ENCODE data around the gene HOXB7. TPM values are rescaled to one million over a fixed set of nuclear protein-coding genes. Genes with fewer than 3 reads are reported as not detected.

Gene HOXB7
- polyA plus RNA-seq, 1 experiment: not detected

DNA sequence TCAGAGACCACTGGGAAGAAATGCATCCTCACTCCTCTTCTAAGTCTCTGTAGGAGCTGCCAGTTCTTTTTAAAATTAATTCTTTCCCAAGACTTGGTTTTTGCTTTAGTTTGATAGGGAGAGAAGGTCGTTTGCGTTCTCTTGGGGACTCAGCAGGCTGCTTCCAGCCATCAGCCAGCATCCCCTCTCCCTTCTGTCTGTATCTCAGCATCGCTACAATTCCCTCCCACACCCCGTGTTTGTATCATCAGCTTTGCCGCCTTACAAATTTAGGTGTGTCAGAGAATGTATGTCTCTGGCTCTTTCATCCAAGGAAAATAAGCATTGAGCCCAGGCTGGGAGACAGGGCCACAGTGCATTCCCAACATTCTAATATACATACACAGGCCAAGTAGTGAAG is 11.5 kb downstream of the HOXB7 start:
- H3K4me3 ChIP-seq (ENCODE audit: low read depth, low read length): no peak overlapping the region
- H3K36me3 ChIP-seq (ENCODE audit: control insufficient read depth, insufficient read depth, low read length): no peaks in the 10 kb centered on the region
- peaks cover 95% of the 10 kb centered on the region for H3K27me3 ChIP-seq (ENCODE audit: control insufficient read depth, insufficient read depth, low read length)
- TF ChIP-seq, protein P1, sequence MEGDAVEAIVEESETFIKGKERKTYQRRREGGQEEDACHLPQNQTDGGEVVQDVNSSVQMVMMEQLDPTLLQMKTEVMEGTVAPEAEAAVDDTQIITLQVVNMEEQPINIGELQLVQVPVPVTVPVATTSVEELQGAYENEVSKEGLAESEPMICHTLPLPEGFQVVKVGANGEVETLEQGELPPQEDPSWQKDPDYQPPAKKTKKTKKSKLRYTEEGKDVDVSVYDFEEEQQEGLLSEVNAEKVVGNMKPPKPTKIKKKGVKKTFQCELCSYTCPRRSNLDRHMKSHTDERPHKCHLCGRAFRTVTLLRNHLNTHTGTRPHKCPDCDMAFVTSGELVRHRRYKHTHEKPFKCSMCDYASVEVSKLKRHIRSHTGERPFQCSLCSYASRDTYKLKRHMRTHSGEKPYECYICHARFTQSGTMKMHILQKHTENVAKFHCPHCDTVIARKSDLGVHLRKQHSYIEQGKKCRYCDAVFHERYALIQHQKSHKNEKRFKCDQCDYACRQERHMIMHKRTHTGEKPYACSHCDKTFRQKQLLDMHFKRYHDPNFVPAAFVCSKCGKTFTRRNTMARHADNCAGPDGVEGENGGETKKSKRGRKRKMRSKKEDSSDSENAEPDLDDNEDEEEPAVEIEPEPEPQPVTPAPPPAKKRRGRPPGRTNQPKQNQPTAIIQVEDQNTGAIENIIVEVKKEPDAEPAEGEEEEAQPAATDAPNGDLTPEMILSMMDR (IDR thresholded peaks at IDR 0.05; ENCODE audit: insufficient read depth, low read depth, low read length): no peak
- no peak for DNase-seq (ENCODE audit: low read depth)
- ChIA-PET POLR2A (no interaction called here), CTCF (no interaction called here)

DNA sequence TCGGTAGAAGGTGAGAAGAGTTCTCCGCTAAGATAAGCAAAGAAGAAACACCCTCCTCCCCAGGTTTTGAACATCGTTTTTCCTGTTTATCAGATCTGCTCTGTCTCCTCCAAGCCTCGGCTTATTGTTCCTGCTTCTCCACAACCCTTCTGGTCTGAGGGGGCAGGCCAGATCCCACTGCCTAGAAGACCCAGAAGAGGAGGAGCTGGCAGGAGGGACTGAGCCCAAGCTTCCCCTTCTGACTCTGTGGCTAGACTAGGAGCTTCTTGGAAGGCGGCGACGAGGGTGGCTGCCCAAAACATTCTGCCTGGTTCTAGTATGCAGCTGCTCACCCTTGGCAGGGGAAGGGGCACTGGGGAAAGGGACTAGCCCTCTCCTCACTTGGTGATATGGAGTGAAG is 12.1 kb downstream of the HOXB7 start:
- POLR2A ChIA-PET: no interaction called here
- TF ChIP-seq, protein P1 (IDR thresholded peaks at IDR 0.05; ENCODE audit: insufficient read depth, low read depth, low read length): no peak
- Histone ChIP-seq H3K27me3 (ENCODE audit: control insufficient read depth, insufficient read depth, low read length) (peaks cover 94% of the 10 kb centered on the region), H3K4me3 (ENCODE audit: low read depth, low read length) (no peak overlapping the region), H3K36me3 (ENCODE audit: control insufficient read depth, insufficient read depth, low read length) (no peaks in the 10 kb centered on the region)
- DNase-seq (ENCODE audit: low read depth): no peak
- CTCF ChIA-PET: no interaction called here

DNA sequence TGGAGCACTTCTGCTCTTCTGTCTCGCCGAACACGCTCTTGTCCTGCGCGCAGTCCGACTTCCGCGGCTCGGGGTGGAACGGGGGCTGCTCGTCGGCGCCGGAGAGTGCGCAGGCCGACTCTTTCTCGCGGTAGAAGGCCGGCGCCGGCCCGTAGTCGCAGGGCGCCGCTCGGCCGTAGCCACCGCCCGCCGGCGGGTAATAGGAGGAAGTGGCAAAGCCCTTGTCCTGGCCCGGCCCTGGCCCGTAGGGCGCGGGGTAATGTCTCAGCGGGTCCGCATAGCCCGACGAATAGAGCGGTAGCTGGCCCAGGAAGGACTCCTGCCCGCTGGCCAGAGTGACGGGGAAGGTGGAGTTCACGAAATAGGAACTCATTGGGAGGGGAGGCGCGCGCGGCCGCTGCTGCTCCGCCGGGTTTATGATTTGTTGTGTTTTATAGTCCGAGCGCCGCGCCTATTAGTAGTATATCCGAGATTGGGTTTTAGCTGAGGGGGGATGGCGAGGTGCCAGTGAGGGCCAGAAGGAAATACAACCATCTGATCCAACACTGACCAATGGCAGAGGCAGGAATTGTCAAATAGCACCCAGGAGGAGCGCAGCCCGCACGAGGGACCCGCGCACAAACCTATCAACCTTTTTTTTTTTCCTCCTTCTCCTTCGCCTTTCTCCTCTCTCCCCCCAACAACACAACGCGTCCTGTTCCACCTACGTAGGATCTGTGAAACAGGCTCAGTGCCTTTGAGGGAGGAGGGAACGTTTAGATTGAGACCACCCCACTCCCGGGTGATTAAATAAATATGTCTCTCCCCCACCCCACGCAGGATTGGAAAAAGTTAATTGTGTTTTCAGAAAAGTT is 12.8 kb downstream of the HOXB7 start:
- ChIA-PET CTCF (no interaction called here), POLR2A (no interaction called here)
- no peak for DNase-seq (ENCODE audit: low read depth)
- Histone ChIP-seq H3K27me3 (ENCODE audit: control insufficient read depth, insufficient read depth, low read length) (peaks cover 92% of the 10 kb centered on the region), H3K4me3 (ENCODE audit: low read depth, low read length) (no peak overlapping the region), H3K36me3 (ENCODE audit: control insufficient read depth, insufficient read depth, low read length) (no peaks in the 10 kb centered on the region)
- TF ChIP-seq, protein P1 (IDR thresholded peaks at IDR 0.05; ENCODE audit: insufficient read depth, low read depth, low read length): no peak

DNA sequence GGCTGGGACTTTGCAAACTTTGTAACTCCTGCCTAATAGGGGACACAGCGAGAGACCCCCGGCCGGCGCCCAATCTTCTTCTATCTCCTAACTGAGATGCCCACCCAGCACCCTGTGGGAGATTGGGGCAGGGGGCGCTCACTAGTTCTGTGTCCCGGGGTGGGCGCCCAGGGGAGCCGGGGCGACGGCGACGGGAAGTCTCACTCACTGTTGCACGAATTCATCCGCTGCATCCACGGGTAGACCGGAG is 13.4 kb downstream of the HOXB7 start:
- TF ChIP-seq, protein P1 (IDR thresholded peaks at IDR 0.05; ENCODE audit: insufficient read depth, low read depth, low read length): no peak
- CTCF ChIA-PET: no interaction called here

DNA sequence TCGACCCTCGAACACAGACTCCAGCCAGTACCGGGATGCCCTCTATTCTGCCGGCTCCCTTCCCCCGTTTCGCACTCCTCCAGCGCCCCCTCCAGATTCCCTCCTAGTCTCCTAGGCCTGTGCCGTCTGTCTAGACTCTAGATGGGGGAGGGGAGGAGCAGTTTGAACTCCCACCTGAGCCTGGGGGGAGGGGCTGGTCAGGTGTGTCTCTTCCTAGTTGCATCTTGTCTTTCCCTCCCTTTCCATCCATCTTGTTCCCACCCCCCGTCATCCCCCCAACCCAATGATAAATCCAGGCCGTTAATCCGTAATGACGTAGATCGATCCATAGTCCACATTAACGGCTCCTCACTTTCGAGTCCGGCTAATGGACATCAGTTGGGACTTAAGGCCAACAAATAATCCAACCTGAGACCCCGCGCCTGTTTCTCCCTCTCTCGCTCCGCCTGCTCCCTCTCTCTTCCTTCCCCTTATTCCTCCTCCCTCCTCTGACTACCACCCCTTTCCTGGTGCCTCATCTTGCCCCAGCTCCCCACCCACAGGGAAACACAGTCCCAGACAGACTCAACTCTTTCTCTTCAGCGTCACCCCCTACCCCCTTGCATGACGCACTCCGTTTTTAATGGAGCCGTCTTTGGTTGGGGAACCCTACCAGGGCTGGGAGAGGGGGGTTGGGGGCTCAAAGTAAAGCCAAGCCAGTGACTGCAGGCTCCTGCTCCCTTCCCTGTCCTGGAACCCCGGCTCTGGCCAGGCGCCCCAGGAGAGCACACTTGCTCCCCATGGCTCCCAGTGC is 13.9 kb downstream of the HOXB7 start:
- H3K27me3 ChIP-seq (ENCODE audit: control insufficient read depth, insufficient read depth, low read length): peaks cover 90% of the 10 kb centered on the region
- ChIA-PET POLR2A (no interaction called here), CTCF (interaction anchor here (1.2 kb wide), 1 partner anchor 261 kb away, joined by 6 read pairs; no protein-coding TSS in a partner anchor)
- no peaks in the 10 kb centered on the region for H3K36me3 ChIP-seq (ENCODE audit: control insufficient read depth, insufficient read depth, low read length)
- H3K4me3 ChIP-seq (ENCODE audit: low read depth, low read length): no peak overlapping the region
- TF ChIP-seq, protein P1 (IDR thresholded peaks at IDR 0.05; ENCODE audit: insufficient read depth, low read depth, low read length): no peak
- no peak for DNase-seq (ENCODE audit: low read depth)

More for the DNA sequence above, 13.4 kb downstream of the HOXB7 start:
- Histone ChIP-seq H3K4me3 (ENCODE audit: low read depth, low read length) (no peak overlapping the region), H3K27me3 (ENCODE audit: control insufficient read depth, insufficient read depth, low read length) (peaks cover 91% of the 10 kb centered on the region), H3K36me3 (ENCODE audit: control insufficient read depth, insufficient read depth, low read length) (no peaks in the 10 kb centered on the region)
- POLR2A ChIA-PET: no interaction called here
- DNase-seq (ENCODE audit: low read depth): no peak
